GM23338 (cell line): Measurements from ENCODE around the gene RAD23A. TPM values are rescaled to one million over a fixed set of nuclear protein-coding genes. Genes with fewer than 3 reads are reported as not detected.

Experiments used
- ATAC-seq: fragments of 200-7000 bp; cut with Tn5 transposase; 3 replicates; pipeline ENCODE4 v1.9.1; 2020
- DNase-seq: peaks from one replicate; pipeline ENCODE4 v3.0.0-alpha.2; 2015; ENCODE audit warnings: low spot score
- H2AFZ ChIP-seq: fragments of 200-600 bp; sonication (generic); 2 replicates; pipeline ENCODE4 v1.8.0; 2016; ENCODE audit warnings: antibody characterized with exemption, mild to moderate bottlenecking, moderate library complexity
- H3F3A ChIP-seq: fragments of 200-600 bp; sonication (generic); replicated peaks from 2 replicates; pipeline ENCODE4 v1.8.0; 2017; ENCODE audit warnings: antibody characterized with exemption, mixed run types, low read depth
- H3K27ac ChIP-seq: fragments of 200-600 bp; sonication (generic); 2 replicates; pipeline ENCODE4 v1.6.1; 2016; ENCODE audit warnings: low read depth
- H3K27me3 ChIP-seq: fragments of 200-600 bp; sonication (generic); 2 replicates; pipeline ENCODE4 v1.8.0; 2016; ENCODE audit warnings: mild to moderate bottlenecking, mixed run types, moderate library complexity; ENCODE audit not compliant: insufficient read depth
- H3K36me3 ChIP-seq: fragments of 200-600 bp; sonication (generic); 2 replicates; pipeline ENCODE4 v1.8.0; 2016; ENCODE audit warnings: mild to moderate bottlenecking; ENCODE audit not compliant: insufficient read depth
- H3K4me1 ChIP-seq: fragments of 200-600 bp; sonication (generic); 2 replicates; pipeline ENCODE4 v1.8.0; 2016; ENCODE audit warnings: mild to moderate bottlenecking, moderate library complexity; ENCODE audit not compliant: insufficient read depth
- H3K4me2 ChIP-seq: fragments of 200-600 bp; sonication (generic); 2 replicates; pipeline ENCODE4 v1.7.1; 2017; ENCODE audit warnings: mixed run types
- H3K4me3 ChIP-seq: fragments of 200-600 bp; sonication (generic); 2 replicates; pipeline ENCODE4 v1.6.1; 2016; ENCODE audit warnings: mixed run types
- H3K79me2 ChIP-seq: fragments of 200-600 bp; sonication (generic); replicated peaks from 2 replicates; pipeline ENCODE4 v1.8.0; 2017; ENCODE audit warnings: mild to moderate bottlenecking; ENCODE audit not compliant: insufficient read depth
- H3K9me2 ChIP-seq: fragments of 200-600 bp; sonication (generic); 2 replicates; pipeline ENCODE4 v1.8.0; 2017; ENCODE audit not compliant: insufficient read depth
- H4K20me1 ChIP-seq: fragments of 200-600 bp; sonication (generic); replicated peaks from 2 replicates; pipeline ENCODE4 v1.8.0; 2017; ENCODE audit warnings: mild to moderate bottlenecking; ENCODE audit not compliant: insufficient read depth
- H3K27ac Mint-ChIP-seq: 2 replicates; pipeline ENCODE4 v1.8.0; 2020; ENCODE audit warnings: inconsistent platforms, mild to moderate bottlenecking, moderate library complexity, mixed read lengths
- H3K27me3 Mint-ChIP-seq: 3 replicates; pipeline ENCODE4 v1.8.0; 2022; ENCODE audit warnings: low read depth, mild to moderate bottlenecking, moderate library complexity, mixed read lengths, inconsistent platforms; ENCODE audit not compliant: insufficient read depth, poor library complexity
- H3K36me3 Mint-ChIP-seq: 3 replicates; pipeline ENCODE4 v1.8.0; 2021; ENCODE audit warnings: low read depth, mild to moderate bottlenecking, inconsistent platforms, moderate library complexity, mixed read lengths
- H3K4me1 Mint-ChIP-seq: 3 replicates; pipeline ENCODE4 v1.8.0; 2020; ENCODE audit warnings: mild to moderate bottlenecking, inconsistent platforms, mixed read lengths
- H3K4me3 Mint-ChIP-seq: 3 replicates; pipeline ENCODE4 v1.8.0; 2021; ENCODE audit warnings: moderate library complexity, mild to moderate bottlenecking, inconsistent platforms, mixed read lengths
- H3K9me3 Mint-ChIP-seq: 3 replicates; pipeline ENCODE4 v1.8.0; 2020; ENCODE audit warnings: moderate library complexity, mild to moderate bottlenecking, inconsistent platforms, mixed read lengths
- CTCF ChIP-seq, 2 experiments: fragments of 200-600 bp in 1 of 2; sonication (generic) in 1 of 2; conservative IDR thresholded peaks; 2 replicates each; pipeline versions ENCODE4 v1.5.1 to v1.6.1; 2016 to 2017; ENCODE audit warnings: antibody characterized with exemption in 2 of 2, low read depth in 2 of 2, mild to moderate bottlenecking in 2 of 2, moderate library complexity in 1 of 2
- EZH2 ChIP-seq: fragments of 200-600 bp; sonication (generic); IDR thresholded peaks from one replicate; pipeline ENCODE4 v1.8.0; 2017; ENCODE audit warnings: antibody characterized with exemption, mild to moderate bottlenecking, low read depth; ENCODE audit not compliant: unreplicated experiment
- EZH2phosphoT487 ChIP-seq: fragments of 200-600 bp; sonication (generic); IDR thresholded peaks from one replicate; pipeline ENCODE4 v1.8.1; 2018; ENCODE audit warnings: antibody characterized with exemption; ENCODE audit not compliant: unreplicated experiment
- JUNB ChIP-seq: IDR thresholded peaks from one replicate; pipeline ENCODE4 v1.6.1; 2016; ENCODE audit warnings: antibody characterized with exemption; ENCODE audit not compliant: unreplicated experiment
- NANOG ChIP-seq: IDR thresholded peaks from 2 replicates; pipeline ENCODE4 v1.6.1; 2016; ENCODE audit warnings: antibody characterized with exemption, borderline replicate concordance
- REST ChIP-seq: IDR thresholded peaks from one replicate; pipeline ENCODE4 v1.6.1; 2018; ENCODE audit warnings: antibody characterized with exemption; ENCODE audit not compliant: unreplicated experiment
- STAT1 ChIP-seq: IDR thresholded peaks from one replicate; pipeline ENCODE4 v1.6.1; 2016; ENCODE audit warnings: antibody characterized with exemption; ENCODE audit not compliant: unreplicated experiment
- ZNF331 ChIP-seq: fragments of 250-450 bp; sonication (Bioruptor Pico); IDR thresholded peaks from 2 replicates; pipeline ENCODE4 v1.5.0; 2020; ENCODE audit warnings: low read depth, mild to moderate bottlenecking, moderate library complexity
- ZNF462 ChIP-seq: fragments of 250-450 bp; sonication (Bioruptor Pico); IDR thresholded peaks from 2 replicates; pipeline ENCODE4 v1.5.0; 2020; ENCODE audit warnings: mild to moderate bottlenecking, moderate library complexity
- polyA plus RNA-seq: library from polyadenylated mRNA; unstranded; fragments of >200 nt; fragmentation: Nextera tagmentation; extraction: Ambion mirVana; gene quantifications from 2 replicates; pipeline ENCODE4 v1.2.1, GENCODE V29; 2016
- total RNA-seq: library from RNA; depleted of rRNA; stranded (reverse); fragments of >200 nt; shearing (Covaris generic); gene quantifications from 2 replicates; pipeline ENCODE4 v1.2.3, GENCODE V29; 2014

RAD23A gene
- total and polyA plus RNA-seq, 2 experiments from 2014 or later, result 69.7 to 127 TPM

- TF ChIP-seq NANOG (no peak), ZNF331 (CRISPR knock-in tag) (no peak), REST (no peak)
These were observed 27.6 kb downstream of the RAD23A start (continued) for GRCh38 chr19:12973236-12973635.

- Mint-ChIP-seq H3K4me1 (no peaks in the 10 kb centered on the region), H3K9me3 (no peaks in the 10 kb centered on the region), H3K27ac (no peak overlapping the region), H3K4me3 (no peak overlapping the region), H3K27me3 (peaks cover 7% of the 10 kb centered on the region), H3K36me3 (no peaks in the 10 kb centered on the region)
- H2AFZ ChIP-seq, result no peak overlapping the region
- H3K4me1 ChIP-seq, result no peaks in the 10 kb centered on the region
- H3K27me3 ChIP-seq, result no peaks in the 10 kb centered on the region
- no peaks in the 10 kb centered on the region for H3K36me3 ChIP-seq
- ATAC-seq (no peak), DNase-seq (no peak)
- no peaks in the 10 kb centered on the region for H3K79me2 ChIP-seq
- no peaks in the 10 kb centered on the region for H3F3A ChIP-seq
- H3K9me2 ChIP-seq, result no peaks in the 10 kb centered on the region
- no peaks in the 10 kb centered on the region for H4K20me1 ChIP-seq
- no peak overlapping the region for H3K4me2 ChIP-seq
- no peak overlapping the region for H3K27ac ChIP-seq
- H3K4me3 ChIP-seq, result no peak overlapping the region
- TF ChIP-seq NANOG, result no peak
- no peak for TF ChIP-seq EZH2phosphoT487
- TF ChIP-seq ZNF462 (CRISPR knock-in tag), result no peak
- TF ChIP-seq JUNB, result no peak
- TF ChIP-seq EZH2, result no peak
- TF ChIP-seq STAT1, result no peak
- no peak for TF ChIP-seq CTCF (conservative IDR thresholded peaks at IDR 0.05; ENCODE audit: low read depth in 2 of 2)
These were observed 28.9 kb downstream of the RAD23A start for GRCh38 chr19:12974301-12975220.
